DOHH2 (cell line): ENCODE measurements around the gene STATH.

Source experiments
- H3F3A ChIP-seq: fragments of 200-600 bp; sonication (generic), shearing (Covaris generic); 2 replicates; pipeline ENCODE4 v1.6.0; 2016; ENCODE audit warnings: antibody characterized with exemption, mild to moderate bottlenecking; ENCODE audit not compliant: control insufficient read depth, insufficient read depth
- H3K27ac ChIP-seq: fragments of 200-600 bp; sonication (generic); 2 replicates; pipeline ENCODE4 v1.5.1; 2014; ENCODE audit warnings: low read depth, mild to moderate bottlenecking, low read length, moderate library complexity
- H3K27me3 ChIP-seq: fragments of 200-600 bp; sonication (generic); 2 replicates; pipeline ENCODE4 v1.6.1; 2014; ENCODE audit warnings: mild to moderate bottlenecking, low read length, mixed read lengths; ENCODE audit not compliant: control insufficient read depth
- H3K36me3 ChIP-seq: fragments of 200-600 bp; sonication (generic); 2 replicates; pipeline ENCODE4 v1.6.1; 2014; ENCODE audit warnings: mild to moderate bottlenecking, low read length, moderate library complexity, mixed read lengths; ENCODE audit not compliant: control insufficient read depth
- H3K4me1 ChIP-seq: fragments of 200-600 bp; sonication (generic); 2 replicates; pipeline ENCODE4 v1.6.1; 2014; ENCODE audit warnings: mild to moderate bottlenecking, low read length, mixed read lengths; ENCODE audit not compliant: control insufficient read depth
- H3K4me2 ChIP-seq: fragments of 200-600 bp; sonication (generic); 2 replicates; pipeline ENCODE4 v1.6.0; 2014; ENCODE audit warnings: mild to moderate bottlenecking, low read length, moderate library complexity
- H3K4me3 ChIP-seq: fragments of 200-600 bp; sonication (generic); 2 replicates; pipeline ENCODE4 v1.5.1; 2014; ENCODE audit warnings: mild to moderate bottlenecking, low read length, mixed read lengths
- H3K79me2 ChIP-seq: fragments of 200-600 bp; sonication (generic); 2 replicates; pipeline ENCODE4 v1.6.1; 2014; ENCODE audit warnings: mild to moderate bottlenecking, low read length, mixed read lengths; ENCODE audit not compliant: control insufficient read depth
- H3K9me2 ChIP-seq: fragments of 200-600 bp; sonication (generic); replicated peaks from 2 replicates; pipeline ENCODE4 v1.6.1; 2014; ENCODE audit warnings: mild to moderate bottlenecking, low read length, mixed read lengths; ENCODE audit not compliant: control insufficient read depth
- H3K9me3 ChIP-seq: fragments of 200-600 bp; sonication (generic); 2 replicates; pipeline ENCODE4 v1.6.1; 2014; ENCODE audit warnings: antibody characterized with exemption, low read length, mixed read lengths; ENCODE audit not compliant: control insufficient read depth, insufficient read depth
- H4K20me1 ChIP-seq: fragments of 200-600 bp; sonication (generic); 2 replicates; pipeline ENCODE4 v1.6.0; 2014; ENCODE audit warnings: low read depth, mild to moderate bottlenecking, antibody characterized with exemption, low read length, moderate library complexity; ENCODE audit not compliant: control insufficient read depth, insufficient read depth
- CTCF ChIP-seq: fragments of 200-600 bp; sonication (generic); IDR thresholded peaks from one replicate; pipeline ENCODE4 v1.5.1; 2014; ENCODE audit warnings: antibody characterized with exemption, mild to moderate bottlenecking, low read depth, low read length; ENCODE audit not compliant: poor library complexity, severe bottlenecking
- EZH2phosphoT487 ChIP-seq: fragments of 200-600 bp; sonication (generic); IDR thresholded peaks from 2 replicates; pipeline ENCODE4 v1.6.1; 2017; ENCODE audit warnings: borderline replicate concordance, mild to moderate bottlenecking, antibody characterized with exemption, low read length, moderate library complexity, mixed read lengths

The STATH gene

GRCh38 chr4:69965628-69966027 is 30.1 kb upstream of the STATH start, which contains the start of gene CSN2:
TSS of gene CSN2 (minus strand) at chr4:69965728. CDS start at chr4:69960995, 4,733 bp downstream.
- no peak within 1 kb of the TSS for H3K4me2 ChIP-seq
- no peak for TF ChIP-seq CTCF
- TF ChIP-seq EZH2phosphoT487: no peak
- H4K20me1 ChIP-seq: no peaks in the 10 kb centered on the region
- no peaks in the 10 kb centered on the region for H3F3A ChIP-seq
- H3K4me1 ChIP-seq: no peaks in the 10 kb centered on the region
- H3K27me3 ChIP-seq: no peaks in the 10 kb centered on the region
- H3K27ac ChIP-seq: no peak within 1 kb of the TSS
- H3K36me3 ChIP-seq: no peaks in the 10 kb centered on the region
- no peaks in the 10 kb centered on the region for H3K9me2 ChIP-seq
- no peaks in the 10 kb centered on the region for H3K9me3 ChIP-seq
- no peak within 1 kb of the TSS for H3K4me3 ChIP-seq
- H3K79me2 ChIP-seq: no peaks in the 10 kb centered on the region

GRCh38 chr4:69970071-69970470 is 25.7 kb upstream of the STATH start:
- Histone ChIP-seq H3K9me2 (no peaks in the 10 kb centered on the region), H3F3A (no peaks in the 10 kb centered on the region), H4K20me1 (no peaks in the 10 kb centered on the region), H3K27ac (no peak overlapping the region), H3K79me2 (no peaks in the 10 kb centered on the region), H3K27me3 (no peaks in the 10 kb centered on the region), H3K4me3 (no peak overlapping the region), H3K9me3 (no peaks in the 10 kb centered on the region), H3K4me1 (no peaks in the 10 kb centered on the region), H3K36me3 (no peaks in the 10 kb centered on the region), H3K4me2 (no peak overlapping the region)
- no peak for TF ChIP-seq CTCF
- no peak for TF ChIP-seq EZH2phosphoT487

- Histone ChIP-seq H3F3A (no peaks in the 10 kb centered on the region), H3K4me2 (no peak overlapping the region), H3K79me2 (no peaks in the 10 kb centered on the region), H3K9me3 (no peaks in the 10 kb centered on the region), H3K4me3 (no peak overlapping the region), H3K27ac (no peak overlapping the region), H3K9me2 (no peaks in the 10 kb centered on the region), H3K27me3 (no peaks in the 10 kb centered on the region), H3K4me1 (no peaks in the 10 kb centered on the region), H4K20me1 (no peaks in the 10 kb centered on the region), H3K36me3 (no peaks in the 10 kb centered on the region)
- TF ChIP-seq CTCF: no peak
- TF ChIP-seq EZH2phosphoT487: no peak
These were observed 21.1 kb upstream of the STATH start for GRCh38 chr4:69974631-69975030.
